Mucosa of descending colon (tissue), 3 donors: ENCODE results near the gene MEIS2. TPM values are rescaled to one million over a fixed set of nuclear protein-coding genes. Genes with fewer than 3 reads are reported as not detected.

Experiments
- ATAC-seq: fragments of 200-7000 bp; cut with Tn5 transposase; one replicate; pipeline ENCODE4 v1.9.1; 2020; ENCODE audit warnings: mild to moderate bottlenecking, moderate library complexity
- DNase-seq, 3 donors: peaks; one replicate each; pipeline ENCODE4 v3.0.0-alpha.2; 2020
- H3K36me3 ChIP-seq: fragments of 200-600 bp; one replicate; pipeline ENCODE4 v1.8.0; 2021; ENCODE audit warnings: low read depth, mild to moderate bottlenecking
- H3K4me1 ChIP-seq: fragments of 200-600 bp; one replicate; pipeline ENCODE4 v1.8.0; 2021; ENCODE audit warnings: low read depth, mild to moderate bottlenecking
- H3K4me3 ChIP-seq: fragments of 200-600 bp; one replicate; pipeline ENCODE4 v1.8.0; 2021; ENCODE audit warnings: mild to moderate bottlenecking
- H3K9me3 ChIP-seq: fragments of 200-600 bp; one replicate; pipeline ENCODE4 v1.8.0; 2021; ENCODE audit warnings: mild to moderate bottlenecking
- CTCF ChIP-seq: fragments of 200-600 bp; IDR thresholded peaks from one replicate; pipeline ENCODE4 v1.8.0; 2022; ENCODE audit warnings: antibody characterized with exemption, mild to moderate bottlenecking
- intact Hi-C, 2 donors: fragments of 100-400 bp; cut with DNase I in 1 of 2; cut with micrococcal nuclease in 1 of 2; formaldehyde crosslinking; loops; one replicate each; pipeline versions ENCODE4 v1.11.0 to v1.11.1; 2022; cut with DNase I, micrococcal nuclease
- total RNA-seq, 3 donors: library from RNA; stranded (reverse); fragmentation: NEBNext Ultra II Directional in 2 of 3; extraction: Animal tissue kit (Norgen Biotek cat#: 25700) in 2 of 3; gene quantifications; one replicate each; pipeline versions ENCODE4 v1.2.1 to v1.2.4, GENCODE V29; 2021 to 2023
- donor health status: DM: no; HTN: no; CAD: no; lungs with moderate emphysema.
- donor health status: DM: no; HTN: no; CAD: no.
- donor health status: DM: no; HTN: yes; CAD: no.

The MEIS2 gene
- total RNA-seq, 3 donors from 2014 or later: 3.8 to 93.3 (median 8.9) TPM

GRCh38 chr15:36887214-36887961 lies 213.0 kb downstream of the MEIS2 start:
- ATAC-seq: no peak
- Histone ChIP-seq H3K36me3 (no peaks in the 10 kb centered on the region), H3K9me3 (no peaks in the 10 kb centered on the region), H3K4me3 (no peak overlapping the region), H3K4me1 (peaks cover 4% of the 10 kb centered on the region)
- DNase-seq: no peak
- TF ChIP-seq CTCF: no peak
- intact Hi-C loops: loop anchor here (5.0 to 10.0 kb wide), 3 partner anchors 210 to 247 kb away; partner anchors contain the start of gene MEIS2 (in 1 of the 2)

GRCh38 chr15:36886701-36887100 lies 213.6 kb downstream of the MEIS2 start:
- intact Hi-C loops: loop anchor here (5.0 to 10.0 kb wide), 3 partner anchors 211 to 248 kb away; partner anchors contain the start of gene MEIS2 (in 1 of the 2)
- H3K4me1 ChIP-seq: peaks cover 4% of the 10 kb centered on the region
- no peaks in the 10 kb centered on the region for H3K9me3 ChIP-seq
- ATAC-seq: no peak
- no peak overlapping the region for H3K4me3 ChIP-seq
- DNase-seq: no peak
- no peak for TF ChIP-seq CTCF
- H3K36me3 ChIP-seq: no peaks in the 10 kb centered on the region

GRCh38 chr15:36886191-36886590 lies 214.2 kb downstream of the MEIS2 start:
- no peak overlapping the region for H3K4me3 ChIP-seq
- no peaks in the 10 kb centered on the region for H3K36me3 ChIP-seq
- TF ChIP-seq CTCF: no peak
- intact Hi-C loops: loop anchor here (5.0 to 10.0 kb wide), 3 partner anchors 211 to 249 kb away; partner anchors contain the start of gene MEIS2 (in 1 of the 2)
- ATAC-seq: no peak
- no peak for DNase-seq
- peaks cover 4% of the 10 kb centered on the region for H3K4me1 ChIP-seq
- H3K9me3 ChIP-seq: no peaks in the 10 kb centered on the region

- intact Hi-C loops: loop anchor here (5.0 to 10.0 kb wide), 3 partner anchors 212 to 249 kb away; partner anchors contain the start of gene MEIS2 (in 1 of the 2)
- Histone ChIP-seq H3K36me3 (no peaks in the 10 kb centered on the region), H3K4me3 (no peak overlapping the region), H3K9me3 (no peaks in the 10 kb centered on the region), H3K4me1 (peaks cover 4% of the 10 kb centered on the region)
- DNase-seq (no peak), ATAC-seq (no peak)
- TF ChIP-seq CTCF: no peak
Measured at GRCh38 chr15:36885771-36886170, 214.6 kb downstream of the MEIS2 start.

GRCh38 chr15:36884936-36885635 lies 215.3 kb downstream of the MEIS2 start:
- Histone ChIP-seq H3K4me3 (no peak overlapping the region), H3K4me1 (peaks cover 4% of the 10 kb centered on the region), H3K9me3 (no peaks in the 10 kb centered on the region), H3K36me3 (no peaks in the 10 kb centered on the region)
- no peak for TF ChIP-seq CTCF
- ATAC-seq (no peak), DNase-seq (no peak)
- intact Hi-C loops: loop anchor here (5.0 to 10.0 kb wide), 5 partner anchors 212 to 250 kb away; partner anchors contain the start of gene MEIS2 (in 1 of the 2)
